ENCODE data around the gene CDH15.

- no peak for TF ChIP-seq CTCF (IDR thresholded peaks at IDR 0.05; ENCODE audit: low read depth, low read length, poor library complexity, severe bottlenecking)
- no peak for TF ChIP-seq EZH2phosphoT487 (IDR thresholded peaks at IDR 0.05; ENCODE audit: borderline replicate concordance, low read length)
Measured at GRCh38 chr16:89194340-89195311, 23.1 kb downstream of the CDH15 start.
